Left lung (tissue), 10 donors: Measurements from ENCODE around the gene COL4A4. TPM values are rescaled to one million over a fixed set of nuclear protein-coding genes. Genes with fewer than 3 reads are reported as not detected.
A peak's percentile ranks its signal among the peaks of the same experiment; 100 is the strongest.

ENCODE experiments used
- ATAC-seq: fragments of 200-7000 bp; cut with Tn5 transposase; one replicate; pipeline ENCODE4 v1.9.1; 2020; ENCODE audit warnings: moderate library complexity
- DNase-seq, 4 donors: peaks; one replicate each; pipeline ENCODE4 v3.0.0-alpha.2; 2013 to 2020
- H3K27ac ChIP-seq, 2 donors: fragments of 200-600 bp; sonication (generic) in 1 of 2; one replicate each; pipeline versions ENCODE4 v1.5.0 to v1.8.0; 2020 to 2021
- H3K27me3 ChIP-seq, 2 donors: fragments of 200-600 bp; sonication (generic) in 1 of 2; one replicate each; pipeline versions ENCODE4 v1.5.0 to v1.8.0; 2020 to 2021
- H3K36me3 ChIP-seq, 2 donors: fragments of 200-600 bp; sonication (generic) in 1 of 2; one replicate each; pipeline versions ENCODE4 v1.5.0 to v1.8.0; 2020 to 2021
- H3K4me1 ChIP-seq, 2 donors: fragments of 200-600 bp; one replicate each; pipeline ENCODE4 v1.8.0; 2021
- H3K4me3 ChIP-seq, 2 donors: fragments of 200-600 bp; sonication (generic) in 1 of 2; one replicate each; pipeline versions ENCODE4 v1.5.0 to v1.8.0; 2020 to 2021; ENCODE audit warnings: mild to moderate bottlenecking in 1 of 2
- H3K9me3 ChIP-seq, 2 donors: fragments of 200-600 bp; sonication (generic) in 1 of 2; one replicate each; pipeline versions ENCODE4 v1.5.0 to v1.8.0; 2020 to 2021
- CTCF ChIP-seq, 2 donors: fragments of 200-600 bp; sonication (generic) in 1 of 2; IDR thresholded peaks; one replicate each; pipeline versions ENCODE4 v1.5.0 to v1.8.0; 2021; ENCODE audit warnings: antibody characterized with exemption in 2 of 2
- intact Hi-C, 2 donors: fragments of 100-400 bp; cut with DNase I; formaldehyde crosslinking; loops; one replicate each; pipeline versions ENCODE4 v1.11.2 to v1.14.2; 2022
- polyA plus RNA-seq, 6 donors: library from polyadenylated mRNA; unstranded; fragments of 120-200 nt; gene quantifications; one replicate each; pipeline ENCODE4 v1.2.1, GENCODE V29; 2013; ENCODE audit not compliant: insufficient read length in 6 of 6
- total RNA-seq, 2 donors: library from RNA; stranded (reverse); fragmentation: NEBNext Ultra II Directional; extraction: Animal tissue kit (Norgen Biotek cat#: 25700); gene quantifications; one replicate each; pipeline ENCODE4 v1.2.1, GENCODE V29; 2021
- donor health status: DM: no; HTN: yes; CAD: no.
- donor health status: DM: no; HTN: no; CAD: no.

COL4A4 gene
- total and polyA plus RNA-seq, 8 donors = 5.4 to 51.2 (median 10.2) TPM

- TF ChIP-seq CTCF (IDR thresholded peaks at IDR 0.05) = no peak
- H3K27ac ChIP-seq = peak overlapping the region; percentile 40 to 67
- peak in 2 of 4 donors; percentile 40 to 71 for DNase-seq
- no peaks in the 10 kb centered on the region for H3K36me3 ChIP-seq
- H3K27me3 ChIP-seq = peaks cover 24 to 58% of the 10 kb centered on the region in 2 donors
- intact Hi-C loops = no loop called here
- peak overlapping the region; percentile 42 to 48 for H3K4me3 ChIP-seq
- no peaks in the 10 kb centered on the region for H3K9me3 ChIP-seq
- peaks cover 0 to 4% of the 10 kb centered on the region in 2 donors for H3K4me1 ChIP-seq
- peak; percentile 68 for ATAC-seq
Measured at GRCh38 chr2:227163485-227163997, 464 bp downstream of the COL4A4 start.

GRCh38 chr2:227161947-227162346, 2.1 kb downstream of the COL4A4 start:
- intact Hi-C loops = no loop called here
- Histone ChIP-seq H3K27me3 (peaks cover 24 to 54% of the 10 kb centered on the region in 2 donors), H3K4me1 (peaks cover 0 to 4% of the 10 kb centered on the region in 2 donors), H3K9me3 (no peaks in the 10 kb centered on the region), H3K27ac (no peak overlapping the region), H3K4me3 (no peak overlapping the region), H3K36me3 (no peaks in the 10 kb centered on the region)
- no peak for TF ChIP-seq CTCF (IDR thresholded peaks at IDR 0.05)
- DNase-seq (no peak), ATAC-seq (no peak)

- no peak overlapping the region for H3K27ac ChIP-seq
- TF ChIP-seq CTCF (IDR thresholded peaks at IDR 0.05) = no peak
- no peak for ATAC-seq
- intact Hi-C loops = no loop called here
- H3K4me3 ChIP-seq = no peak overlapping the region
- peaks cover 0 to 4% of the 10 kb centered on the region in 2 donors for H3K4me1 ChIP-seq
- H3K9me3 ChIP-seq = no peaks in the 10 kb centered on the region
- no peaks in the 10 kb centered on the region for H3K36me3 ChIP-seq
- DNase-seq = no peak
- H3K27me3 ChIP-seq = peaks cover 19 to 41% of the 10 kb centered on the region in 2 donors
Measured at GRCh38 chr2:227160164-227160563, 3.8 kb downstream of the COL4A4 start.

- TF ChIP-seq CTCF (IDR thresholded peaks at IDR 0.05) = no peak
- Histone ChIP-seq H3K36me3 (no peaks in the 10 kb centered on the region), H3K4me1 (no peaks in the 10 kb centered on the region), H3K4me3 (no peak overlapping the region), H3K27ac (no peak overlapping the region), H3K27me3 (peaks cover 0 to 4% of the 10 kb centered on the region in 2 donors), H3K9me3 (no peaks in the 10 kb centered on the region)
- DNase-seq (no peak), ATAC-seq (no peak)
- intact Hi-C loops = no loop called here
Measured at GRCh38 chr2:227154986-227155774, 8.8 kb downstream of the COL4A4 start.

GRCh38 chr2:227153758-227154486, 10.1 kb downstream of the COL4A4 start:
- H3K9me3 ChIP-seq = no peaks in the 10 kb centered on the region
- peaks cover 0 to 4% of the 10 kb centered on the region in 2 donors for H3K27me3 ChIP-seq
- no peak overlapping the region for H3K4me3 ChIP-seq
- TF ChIP-seq CTCF (IDR thresholded peaks at IDR 0.05) = no peak
- intact Hi-C loops = no loop called here
- no peaks in the 10 kb centered on the region for H3K4me1 ChIP-seq
- peak; percentile 30 for ATAC-seq
- H3K36me3 ChIP-seq = no peaks in the 10 kb centered on the region
- no peak overlapping the region for H3K27ac ChIP-seq
- DNase-seq = no peak
